Posterior vena cava (tissue), 2 donors: Measurements from ENCODE around the gene ARHGAP8. TPM values are rescaled to one million over a fixed set of nuclear protein-coding genes. Genes with fewer than 3 reads are reported as not detected.
"Not testable (repeated sequence)": the region's sequence is repeated elsewhere in the genome, so short reads cannot be mapped to it uniquely, and the experiment has no call there.

ENCODE experiments used
- DNase-seq: peaks from one replicate; pipeline ENCODE4 v3.0.0-alpha.2; 2020; ENCODE audit warnings: low spot score
- intact Hi-C, 2 donors: fragments of 100-400 bp; cut with DNase I; formaldehyde crosslinking; loops; one replicate each; pipeline versions ENCODE4 v1.14.1 to v1.14.2; 2022 to 2023
- total RNA-seq, 2 donors: library from RNA; stranded (reverse); fragmentation: NEBNext Ultra II Directional; extraction: Animal tissue kit (Norgen Biotek cat#: 25700); gene quantifications; one replicate each; pipeline ENCODE4 v1.2.1, GENCODE V29; 2021
- donor health status: DM: yes; HTN: yes; CAD: no.
- donor health status: DM: yes; HTN: yes; CAD: no.

The ARHGAP8 gene
- total RNA-seq, 2 donors from 2014 or later = 1.4 TPM

GRCh38 chr22:44840611-44841322, 88.4 kb downstream of the ARHGAP8 start:
- DNase-seq = peak; percentile 23
- intact Hi-C loops = no loop called here

- intact Hi-C loops = no loop called here
- DNase-seq = peak; percentile 37
These were observed 90.0 kb downstream of the ARHGAP8 start for GRCh38 chr22:44842417-44842816.

- peak; percentile 48 for DNase-seq
- intact Hi-C loops = no loop called here
These were observed 92.8 kb downstream of the ARHGAP8 start for GRCh38 chr22:44845191-44845590.

- intact Hi-C loops = no loop called here
- peak; percentile 62 for DNase-seq
These were observed 93.7 kb downstream of the ARHGAP8 start for GRCh38 chr22:44845796-44846720.

- intact Hi-C loops = no loop called here
- DNase-seq = peak; percentile 78
These were observed 94.4 kb downstream of the ARHGAP8 start for GRCh38 chr22:44846726-44847275.

GRCh38 chr22:44847380-44847779, 95.0 kb downstream of the ARHGAP8 start:
- peak; percentile 47 for DNase-seq
- intact Hi-C loops = no loop called here

GRCh38 chr22:44847892-44848291, 95.5 kb downstream of the ARHGAP8 start:
- intact Hi-C loops = no loop called here
- peak; percentile 63 for DNase-seq

GRCh38 chr22:44848296-44848741, 95.9 kb downstream of the ARHGAP8 start:
- intact Hi-C loops = no loop called here
- DNase-seq = peak; percentile 77

GRCh38 chr22:44848791-44849420, 96.5 kb downstream of the ARHGAP8 start:
- intact Hi-C loops = no loop called here

GRCh38 chr22:44850946-44851345, 98.6 kb downstream of the ARHGAP8 start:
- intact Hi-C loops = no loop called here
- DNase-seq = peak; percentile 31

More at GRCh38 chr22:44848791-44849420, 96.5 kb downstream of the ARHGAP8 start:
- DNase-seq = peak; percentile 74

- peak; percentile 53 for DNase-seq
- intact Hi-C loops = not testable (repeated sequence)
These were observed 102.3 kb downstream of the ARHGAP8 start for GRCh38 chr22:44854641-44855040.

- intact Hi-C loops = no loop called here
- peak; percentile 16 for DNase-seq
These were observed 103.5 kb downstream of the ARHGAP8 start for GRCh38 chr22:44855855-44856254.

- peak; percentile 12 for DNase-seq
- intact Hi-C loops = not testable (repeated sequence)
These were observed 106.4 kb downstream of the ARHGAP8 start for GRCh38 chr22:44858819-44859218.

- DNase-seq = no peak
- intact Hi-C loops = no loop called here
These were observed 107.3 kb downstream of the ARHGAP8 start for GRCh38 chr22:44859641-44860040.

GRCh38 chr22:44860311-44860710, 107.9 kb downstream of the ARHGAP8 start:
- intact Hi-C loops = no loop called here
- DNase-seq = no peak

GRCh38 chr22:44861245-44861644, 108.9 kb downstream of the ARHGAP8 start:
- DNase-seq = no peak
- intact Hi-C loops = no loop called here

GRCh38 chr22:44862281-44862680, 109.9 kb downstream of the ARHGAP8 start:
- intact Hi-C loops = no loop called here
- no peak for DNase-seq

- DNase-seq = no peak
- intact Hi-C loops = no loop called here
These were observed 110.8 kb downstream of the ARHGAP8 start for GRCh38 chr22:44862981-44863860.
